ENCODE data around the gene KRTAP10-12. TPM values are rescaled to one million over a fixed set of nuclear protein-coding genes. Genes with fewer than 3 reads are reported as not detected.
"Not testable (repeated sequence)": the region's sequence is repeated elsewhere in the genome, so short reads cannot be mapped to it uniquely, and the experiment has no call there.

Gene KRTAP10-12, protein sequence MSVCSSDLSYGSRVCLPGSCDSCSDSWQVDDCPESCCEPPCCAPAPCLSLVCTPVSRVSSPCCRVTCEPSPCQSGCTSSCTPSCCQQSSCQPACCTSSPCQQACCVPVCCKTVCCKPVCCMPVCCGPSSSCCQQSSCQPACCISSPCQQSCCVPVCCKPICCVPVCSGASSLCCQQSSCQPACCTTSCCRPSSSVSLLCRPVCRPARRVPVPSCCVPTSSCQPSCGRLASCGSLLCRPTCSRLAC
- total RNA-seq (2021; ENCODE audit: unreplicated experiment), result not detected
- polyA plus RNA-seq (2012), result not detected in 2 replicates
- Bru-seq, nascent RNA, result not detected
- not detected for BruChase-seq, experiment 1, labeled RNA remaining after a 6-hour chase
- BruChase-seq, experiment 2, labeled RNA remaining after a 2-hour chase, result not detected
- long read RNA-seq, result 0 reads

DNA sequence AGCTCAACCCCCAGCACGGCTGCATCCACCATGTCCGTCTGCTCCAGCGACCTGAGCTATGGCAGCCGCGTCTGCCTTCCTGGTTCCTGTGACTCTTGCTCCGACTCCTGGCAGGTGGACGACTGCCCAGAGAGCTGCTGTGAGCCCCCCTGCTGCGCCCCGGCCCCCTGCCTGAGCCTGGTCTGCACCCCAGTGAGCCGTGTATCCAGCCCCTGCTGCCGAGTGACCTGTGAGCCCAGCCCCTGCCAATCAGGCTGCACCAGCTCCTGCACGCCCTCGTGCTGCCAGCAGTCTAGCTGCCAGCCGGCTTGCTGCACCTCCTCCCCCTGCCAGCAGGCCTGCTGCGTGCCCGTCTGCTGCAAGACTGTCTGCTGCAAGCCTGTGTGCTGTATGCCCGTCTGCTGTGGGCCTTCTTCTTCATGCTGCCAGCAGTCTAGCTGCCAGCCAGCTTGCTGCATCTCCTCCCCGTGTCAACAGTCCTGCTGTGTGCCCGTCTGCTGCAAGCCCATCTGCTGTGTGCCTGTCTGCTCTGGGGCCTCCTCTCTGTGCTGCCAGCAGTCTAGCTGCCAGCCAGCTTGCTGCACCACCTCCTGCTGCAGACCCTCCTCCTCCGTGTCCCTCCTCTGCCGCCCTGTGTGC is at the start of gene KRTAP10-12:
TSS of gene KRTAP10-12 (plus strand) at position 1 of the 639 bp plus-strand sequence. CDS start at position 31, 30 bp downstream.
- DNase-seq (ENCODE audit: low read depth, low spot score); H3K27ac ChIP-seq (ENCODE audit: low read depth, low read length); H3K4me1 ChIP-seq (ENCODE audit: control insufficient read depth in 1 of 2, insufficient read depth in 2 of 2, low read length in 2 of 2); ATAC-seq; H3K4me2 ChIP-seq (ENCODE audit: low read length); BruUV-seq (replicated peaks); H4K20me1 ChIP-seq (ENCODE audit: insufficient read depth); H3K36me3 ChIP-seq (ENCODE audit: control insufficient read depth in 1 of 2, insufficient read depth in 2 of 2, low read length in 2 of 2); H3K9me2 ChIP-seq (ENCODE audit: insufficient read depth); intact Hi-C loops (cut with micrococcal nuclease); CTCF ChIA-PET; H3K4me3 ChIP-seq (replicated peaks in 1 of 2; ENCODE audit: low read depth in 1 of 2, low read length in 2 of 2); H3K79me2 ChIP-seq (ENCODE audit: insufficient read depth, low read length); H2AFZ ChIP-seq (ENCODE audit: low read depth, low read length, poor library complexity, severe bottlenecking); RAD21 ChIA-PET (ENCODE audit: low non-redundant PET in 1 of 2, low total read pairs in 2 of 2, uncharacterized antibody in 2 of 2, unreplicated experiment in 2 of 2); H3K9ac ChIP-seq (ENCODE audit: low read length): not testable (repeated sequence)
- peaks cover 4 to 14% of the 10 kb centered on the region in 2 experiments; a peak in 2 of 4 replicates for H3K9me3 ChIP-seq (ENCODE audit: control insufficient read depth in 1 of 2, insufficient read depth in 1 of 2, low read depth in 1 of 2, low read length in 2 of 2)
- POLR2A ChIA-PET, result interaction anchor here (0.6 kb wide), 1 partner anchor 1798 kb away, joined by 5 read pairs; no protein-coding TSS in a partner anchor
- peaks cover 10% of the 10 kb centered on the region; the same call in 1 of the 2 replicates for H3K27me3 ChIP-seq (ENCODE audit: insufficient read depth, low read length)

- no peak overlapping the region for H3K4me3 ChIP-seq (replicated peaks in 1 of 2; ENCODE audit: low read depth in 1 of 2, low read length in 2 of 2)
- BruUV-seq (replicated peaks), result no TSS peak
- no peaks in the 10 kb centered on the region for H3K36me3 ChIP-seq (ENCODE audit: control insufficient read depth in 1 of 2, insufficient read depth in 2 of 2, low read length in 2 of 2)
- no peak overlapping the region for H3K9ac ChIP-seq (ENCODE audit: low read length)
- no peaks in the 10 kb centered on the region for H3K9me2 ChIP-seq (ENCODE audit: insufficient read depth)
- ChIA-PET POLR2A (no interaction called here), CTCF (no interaction called here), RAD21 (ENCODE audit: low non-redundant PET in 1 of 2, low total read pairs in 2 of 2, uncharacterized antibody in 2 of 2, unreplicated experiment in 2 of 2) (no interaction called here)
- no peaks in the 10 kb centered on the region for H3K27me3 ChIP-seq (ENCODE audit: insufficient read depth, low read length)
- peaks cover 6 to 17% of the 10 kb centered on the region in 2 experiments; a peak in 2 of 4 replicates for H3K9me3 ChIP-seq (ENCODE audit: control insufficient read depth in 1 of 2, insufficient read depth in 1 of 2, low read depth in 1 of 2, low read length in 2 of 2)
- no peak for DNase-seq (ENCODE audit: low read depth, low spot score)
- H3K4me1 ChIP-seq (ENCODE audit: control insufficient read depth in 1 of 2, insufficient read depth in 2 of 2, low read length in 2 of 2), result no peaks in the 10 kb centered on the region
- H3K27ac ChIP-seq (ENCODE audit: low read depth, low read length), result no peak overlapping the region
- ATAC-seq, result no peak
- no peak overlapping the region for H3K4me2 ChIP-seq (ENCODE audit: low read length)
- H2AFZ ChIP-seq (ENCODE audit: low read depth, low read length, poor library complexity, severe bottlenecking), result no peak overlapping the region
- no peaks in the 10 kb centered on the region for H4K20me1 ChIP-seq (ENCODE audit: insufficient read depth)
- intact Hi-C loops (cut with micrococcal nuclease), result no loop called here
- H3K79me2 ChIP-seq (ENCODE audit: insufficient read depth, low read length), result no peaks in the 10 kb centered on the region
- TF ChIP-seq SRF (IDR thresholded peaks at IDR 0.05; ENCODE audit: low read depth) (no peak), SP1 (IDR thresholded peaks at IDR 0.05; ENCODE audit: low read depth) (no peak), FOSL1 (IDR thresholded peaks at IDR 0.05; ENCODE audit: low read depth) (no peak), ZNF274 (IDR thresholded peaks at IDR 0.05; ENCODE audit: low read depth, low read length) (no peak), REST (IDR thresholded peaks at IDR 0.05; ENCODE audit: low read depth) (no peak), CEBPB (IDR thresholded peaks at IDR 0.05; ENCODE audit: low read depth) (no peak), JUND (IDR thresholded peaks at IDR 0.05) (no peak), EZH2phosphoT487 (IDR thresholded peaks at IDR 0.05; ENCODE audit: borderline replicate concordance) (no peak), RAD21 (IDR thresholded peaks at IDR 0.05; ENCODE audit: low read depth) (no peak)
- TF ChIP-seq, protein P1, sequence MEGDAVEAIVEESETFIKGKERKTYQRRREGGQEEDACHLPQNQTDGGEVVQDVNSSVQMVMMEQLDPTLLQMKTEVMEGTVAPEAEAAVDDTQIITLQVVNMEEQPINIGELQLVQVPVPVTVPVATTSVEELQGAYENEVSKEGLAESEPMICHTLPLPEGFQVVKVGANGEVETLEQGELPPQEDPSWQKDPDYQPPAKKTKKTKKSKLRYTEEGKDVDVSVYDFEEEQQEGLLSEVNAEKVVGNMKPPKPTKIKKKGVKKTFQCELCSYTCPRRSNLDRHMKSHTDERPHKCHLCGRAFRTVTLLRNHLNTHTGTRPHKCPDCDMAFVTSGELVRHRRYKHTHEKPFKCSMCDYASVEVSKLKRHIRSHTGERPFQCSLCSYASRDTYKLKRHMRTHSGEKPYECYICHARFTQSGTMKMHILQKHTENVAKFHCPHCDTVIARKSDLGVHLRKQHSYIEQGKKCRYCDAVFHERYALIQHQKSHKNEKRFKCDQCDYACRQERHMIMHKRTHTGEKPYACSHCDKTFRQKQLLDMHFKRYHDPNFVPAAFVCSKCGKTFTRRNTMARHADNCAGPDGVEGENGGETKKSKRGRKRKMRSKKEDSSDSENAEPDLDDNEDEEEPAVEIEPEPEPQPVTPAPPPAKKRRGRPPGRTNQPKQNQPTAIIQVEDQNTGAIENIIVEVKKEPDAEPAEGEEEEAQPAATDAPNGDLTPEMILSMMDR (IDR thresholded peaks at IDR 0.05 in 2 of 3, conservative IDR thresholded peaks at IDR 0.05 in 1 of 3; ENCODE audit: borderline replicate concordance in 1 of 3, insufficient read depth in 1 of 3, low read depth in 2 of 3, low read length in 2 of 3), result no peak
Observed at GRCh38 chr21:44647222-44647552, 49.8 kb upstream of the KRTAP10-12 start.
